Measurements from ENCODE around the gene CLEC10A.
"Not testable (repeated sequence)": the region's sequence is repeated elsewhere in the genome, so short reads cannot be mapped to it uniquely, and the experiment has no call there.

CLEC10A gene

GRCh38 chr17:7107795-7108559, 27.9 kb upstream of the CLEC10A start:
- no peak overlapping the region for H3K4me3 ChIP-seq (replicated peaks in 1 of 2; ENCODE audit: low read depth in 2 of 2, low read length in 2 of 2)
- TF ChIP-seq CTCF (IDR thresholded peaks at IDR 0.05; ENCODE audit: low read depth, low read length) = no peak
- no peak for DNase-seq (ENCODE audit: low read depth in 2 of 2)

- H3K4me3 ChIP-seq (replicated peaks in 1 of 2; ENCODE audit: low read depth in 2 of 2, low read length in 2 of 2) = no peak overlapping the region
- TF ChIP-seq CTCF (IDR thresholded peaks at IDR 0.05; ENCODE audit: low read depth, low read length) = no peak
- no peak for DNase-seq (ENCODE audit: low read depth in 2 of 2)
Observed at GRCh38 chr17:7107012-7107754, 27.1 kb upstream of the CLEC10A start.

GRCh38 chr17:7102421-7102820, 22.4 kb upstream of the CLEC10A start:
- no peak for DNase-seq (ENCODE audit: low read depth in 2 of 2)

GRCh38 chr17:7101531-7101930, 21.5 kb upstream of the CLEC10A start:
- no peak overlapping the region for H3K4me3 ChIP-seq (replicated peaks in 1 of 2; ENCODE audit: low read depth in 2 of 2, low read length in 2 of 2)
- TF ChIP-seq CTCF (IDR thresholded peaks at IDR 0.05; ENCODE audit: low read depth, low read length) = no peak
- DNase-seq (ENCODE audit: low read depth in 2 of 2) = no peak

More at GRCh38 chr17:7102421-7102820, 22.4 kb upstream of the CLEC10A start:
- H3K4me3 ChIP-seq (replicated peaks in 1 of 2; ENCODE audit: low read depth in 2 of 2, low read length in 2 of 2) = no peak overlapping the region
- TF ChIP-seq CTCF (IDR thresholded peaks at IDR 0.05; ENCODE audit: low read depth, low read length) = no peak

GRCh38 chr17:7100641-7101379, 20.8 kb upstream of the CLEC10A start:
- not testable (repeated sequence) for H3K4me3 ChIP-seq (replicated peaks in 1 of 2; ENCODE audit: low read depth in 2 of 2, low read length in 2 of 2); DNase-seq (ENCODE audit: low read depth in 2 of 2)

GRCh38 chr17:7098802-7099459, 18.9 kb upstream of the CLEC10A start:
- H3K4me3 ChIP-seq (replicated peaks in 1 of 2; ENCODE audit: low read depth in 2 of 2, low read length in 2 of 2) = no peak overlapping the region
- no peak for DNase-seq (ENCODE audit: low read depth in 2 of 2)
- no peak for TF ChIP-seq CTCF (IDR thresholded peaks at IDR 0.05; ENCODE audit: low read depth, low read length)

All from cardiac fibroblast (primary cell).